ENCODE data around the gene ANKRD31.

GRCh38 chr5:75059912-75060545 lies 176.6 kb downstream of the ANKRD31 start:
- TF ChIP-seq POLR2A (IDR thresholded peaks at IDR 0.05) (no peak), CTCF (IDR thresholded peaks at IDR 0.05) (no peak), POLR2AphosphoS5 (IDR thresholded peaks at IDR 0.05; ENCODE audit: insufficient read depth in 1 of 2, low read depth in 1 of 2) (no peak)

Measured in vagina (tissue), 2 donors.